Gastroesophageal sphincter (tissue), 3 donors: Measurements from ENCODE around the gene AP5M1.

Experiments
- EP300 ChIP-seq: sonication (generic); formaldehyde crosslinking; IDR thresholded peaks from one replicate; pipeline ENCODE4 v1.6.1; 2017; ENCODE audit warnings: antibody characterized with exemption, mild to moderate bottlenecking
- POLR2A ChIP-seq, 2 donors: fragments of 450-650 bp; IDR thresholded peaks; one replicate each; pipeline ENCODE4 v1.6.1; 2017; ENCODE audit warnings: antibody characterized with exemption in 2 of 2, mild to moderate bottlenecking in 2 of 2, moderate library complexity in 1 of 2
- POLR2AphosphoS5 ChIP-seq: sonication (generic); formaldehyde crosslinking; IDR thresholded peaks from one replicate; pipeline ENCODE4 v1.6.1; 2017; ENCODE audit warnings: antibody characterized with exemption
- TF ChIP-seq, protein P1 (sequence below), 4 experiments: fragments of 200-600 bp in 2 of 4; fragments of 450-650 bp in 2 of 4; sonication (generic) in 1 of 4; IDR thresholded peaks; one replicate each; pipeline ENCODE4 v1.5.1; 2017 to 2019; ENCODE audit warnings: antibody characterized with exemption in 4 of 4, mild to moderate bottlenecking in 2 of 4, moderate library complexity in 2 of 4

- TF ChIP-seq POLR2A (IDR thresholded peaks at IDR 0.05): no peak
- TF ChIP-seq, protein P1, sequence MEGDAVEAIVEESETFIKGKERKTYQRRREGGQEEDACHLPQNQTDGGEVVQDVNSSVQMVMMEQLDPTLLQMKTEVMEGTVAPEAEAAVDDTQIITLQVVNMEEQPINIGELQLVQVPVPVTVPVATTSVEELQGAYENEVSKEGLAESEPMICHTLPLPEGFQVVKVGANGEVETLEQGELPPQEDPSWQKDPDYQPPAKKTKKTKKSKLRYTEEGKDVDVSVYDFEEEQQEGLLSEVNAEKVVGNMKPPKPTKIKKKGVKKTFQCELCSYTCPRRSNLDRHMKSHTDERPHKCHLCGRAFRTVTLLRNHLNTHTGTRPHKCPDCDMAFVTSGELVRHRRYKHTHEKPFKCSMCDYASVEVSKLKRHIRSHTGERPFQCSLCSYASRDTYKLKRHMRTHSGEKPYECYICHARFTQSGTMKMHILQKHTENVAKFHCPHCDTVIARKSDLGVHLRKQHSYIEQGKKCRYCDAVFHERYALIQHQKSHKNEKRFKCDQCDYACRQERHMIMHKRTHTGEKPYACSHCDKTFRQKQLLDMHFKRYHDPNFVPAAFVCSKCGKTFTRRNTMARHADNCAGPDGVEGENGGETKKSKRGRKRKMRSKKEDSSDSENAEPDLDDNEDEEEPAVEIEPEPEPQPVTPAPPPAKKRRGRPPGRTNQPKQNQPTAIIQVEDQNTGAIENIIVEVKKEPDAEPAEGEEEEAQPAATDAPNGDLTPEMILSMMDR (IDR thresholded peaks at IDR 0.05): no peak
- TF ChIP-seq POLR2AphosphoS5: no peak
- TF ChIP-seq EP300: no peak
These were observed 57.5 kb downstream of the AP5M1 start for GRCh38 chr14:57326253-57326652.
